ENCODE measurements around the gene WWC1.

DNA sequence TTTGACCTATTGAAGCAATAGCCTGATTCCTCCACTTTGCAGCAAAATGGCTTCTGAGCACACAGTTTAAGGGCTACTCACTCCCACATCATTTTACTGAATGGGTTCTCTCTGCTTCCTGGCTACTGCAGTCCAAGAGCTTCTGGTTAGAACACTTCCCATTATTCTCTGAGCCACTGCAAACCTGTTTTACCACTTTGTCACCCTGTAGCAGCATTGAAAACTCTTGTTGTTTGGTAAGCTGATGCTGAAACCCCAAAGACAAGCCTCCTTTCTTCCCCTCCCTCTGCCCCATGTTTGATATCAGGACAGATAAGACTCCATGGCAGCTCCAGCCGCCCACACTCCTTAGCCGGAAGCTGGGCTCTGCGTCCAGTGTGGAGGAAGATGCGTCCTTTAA lies 110.4 kb downstream of the WWC1 start:
- TF ChIP-seq, protein P1, sequence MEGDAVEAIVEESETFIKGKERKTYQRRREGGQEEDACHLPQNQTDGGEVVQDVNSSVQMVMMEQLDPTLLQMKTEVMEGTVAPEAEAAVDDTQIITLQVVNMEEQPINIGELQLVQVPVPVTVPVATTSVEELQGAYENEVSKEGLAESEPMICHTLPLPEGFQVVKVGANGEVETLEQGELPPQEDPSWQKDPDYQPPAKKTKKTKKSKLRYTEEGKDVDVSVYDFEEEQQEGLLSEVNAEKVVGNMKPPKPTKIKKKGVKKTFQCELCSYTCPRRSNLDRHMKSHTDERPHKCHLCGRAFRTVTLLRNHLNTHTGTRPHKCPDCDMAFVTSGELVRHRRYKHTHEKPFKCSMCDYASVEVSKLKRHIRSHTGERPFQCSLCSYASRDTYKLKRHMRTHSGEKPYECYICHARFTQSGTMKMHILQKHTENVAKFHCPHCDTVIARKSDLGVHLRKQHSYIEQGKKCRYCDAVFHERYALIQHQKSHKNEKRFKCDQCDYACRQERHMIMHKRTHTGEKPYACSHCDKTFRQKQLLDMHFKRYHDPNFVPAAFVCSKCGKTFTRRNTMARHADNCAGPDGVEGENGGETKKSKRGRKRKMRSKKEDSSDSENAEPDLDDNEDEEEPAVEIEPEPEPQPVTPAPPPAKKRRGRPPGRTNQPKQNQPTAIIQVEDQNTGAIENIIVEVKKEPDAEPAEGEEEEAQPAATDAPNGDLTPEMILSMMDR (IDR thresholded peaks at IDR 0.05; ENCODE audit: low read length) = no peak
- TF ChIP-seq EZH2 (IDR thresholded peaks at IDR 0.05; ENCODE audit: borderline replicate concordance, low read length) = no peak
